Amniotic epithelial cell (primary cell): ENCODE data around the gene S100P.
"Not testable (repeated sequence)": the region's sequence is repeated elsewhere in the genome, so short reads cannot be mapped to it uniquely, and the experiment has no call there.

ENCODE experiments used
- DNase-seq: peaks from one replicate; pipeline ENCODE4 v3.0.0-alpha.2; 2010; ENCODE audit warnings: low read depth

The S100P gene

DNA sequence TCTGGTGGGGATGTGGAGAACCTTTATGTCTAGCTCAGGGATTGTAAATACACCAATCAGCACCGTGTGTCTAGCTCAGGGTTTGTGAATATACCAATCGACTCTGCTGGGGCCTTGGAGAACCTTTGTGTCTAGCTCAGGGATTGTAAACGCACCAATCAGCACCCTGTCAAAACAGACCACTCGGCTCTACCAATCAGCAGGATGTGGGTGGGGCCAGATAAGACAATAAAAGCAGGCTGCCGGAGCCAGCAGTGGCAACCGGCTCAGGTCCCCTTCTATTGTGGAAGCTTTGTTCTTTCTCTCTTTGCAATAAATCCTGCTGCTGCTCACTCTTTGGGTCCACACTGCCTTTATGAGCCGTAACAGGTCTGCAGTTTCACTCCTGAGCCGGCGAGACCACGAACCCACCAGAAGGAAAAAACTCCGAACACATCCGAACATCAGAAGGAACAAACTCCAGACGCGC, 20.5 kb upstream of the S100P start:
- not testable (repeated sequence) for DNase-seq

GRCh38 chr4:6673660-6674499, 19.8 kb upstream of the S100P start:
- DNase-seq: peak; percentile 95

- peak; percentile 52 for DNase-seq
Observed at GRCh38 chr4:6674500-6675149, 19.1 kb upstream of the S100P start.

DNA sequence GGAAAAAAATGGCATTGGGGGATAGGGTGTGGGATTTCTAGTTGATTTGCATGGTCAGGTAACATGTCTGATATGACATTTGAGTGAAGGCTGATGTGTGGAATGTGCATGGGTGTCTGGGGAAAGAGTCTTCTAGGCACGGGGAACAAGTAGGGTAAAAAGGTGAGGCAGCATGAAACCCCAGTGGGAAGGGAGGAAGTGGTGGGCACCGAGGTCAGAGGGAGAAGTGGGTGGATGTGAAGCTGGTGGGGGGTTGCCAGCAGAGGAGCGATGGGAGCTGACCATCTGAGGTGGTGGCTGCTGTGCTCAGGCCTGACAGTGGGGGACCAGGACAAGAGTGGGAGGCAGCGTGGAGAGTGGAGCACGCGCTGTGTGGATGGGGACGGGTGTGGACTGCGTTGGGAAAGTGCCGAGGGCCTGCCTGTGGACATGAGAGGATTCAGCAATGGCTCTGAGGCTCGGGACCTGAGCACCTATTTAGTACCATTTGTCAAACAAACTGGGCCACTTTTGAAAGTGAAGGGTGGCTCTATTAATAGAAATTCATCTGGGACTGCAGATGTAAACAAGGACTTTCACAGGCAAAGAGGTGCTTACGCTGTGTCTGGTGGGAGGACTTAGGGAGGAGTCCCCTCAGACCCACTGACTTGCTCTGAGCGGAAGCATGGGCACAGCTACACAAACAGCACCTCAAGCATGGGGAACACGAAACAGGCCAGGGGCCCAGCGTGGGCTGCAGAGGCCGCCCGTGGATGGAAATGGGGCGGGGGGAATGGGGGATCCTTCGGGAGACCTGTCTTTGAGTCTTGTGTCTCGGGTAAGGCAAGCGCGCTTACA, 16.7 kb upstream of the S100P start:
- DNase-seq: no peak

- DNase-seq: no peak
Observed at GRCh38 chr4:6680372-6681034, 13.2 kb upstream of the S100P start.

GRCh38 chr4:6681191-6681590, 12.5 kb upstream of the S100P start:
- no peak for DNase-seq

DNA sequence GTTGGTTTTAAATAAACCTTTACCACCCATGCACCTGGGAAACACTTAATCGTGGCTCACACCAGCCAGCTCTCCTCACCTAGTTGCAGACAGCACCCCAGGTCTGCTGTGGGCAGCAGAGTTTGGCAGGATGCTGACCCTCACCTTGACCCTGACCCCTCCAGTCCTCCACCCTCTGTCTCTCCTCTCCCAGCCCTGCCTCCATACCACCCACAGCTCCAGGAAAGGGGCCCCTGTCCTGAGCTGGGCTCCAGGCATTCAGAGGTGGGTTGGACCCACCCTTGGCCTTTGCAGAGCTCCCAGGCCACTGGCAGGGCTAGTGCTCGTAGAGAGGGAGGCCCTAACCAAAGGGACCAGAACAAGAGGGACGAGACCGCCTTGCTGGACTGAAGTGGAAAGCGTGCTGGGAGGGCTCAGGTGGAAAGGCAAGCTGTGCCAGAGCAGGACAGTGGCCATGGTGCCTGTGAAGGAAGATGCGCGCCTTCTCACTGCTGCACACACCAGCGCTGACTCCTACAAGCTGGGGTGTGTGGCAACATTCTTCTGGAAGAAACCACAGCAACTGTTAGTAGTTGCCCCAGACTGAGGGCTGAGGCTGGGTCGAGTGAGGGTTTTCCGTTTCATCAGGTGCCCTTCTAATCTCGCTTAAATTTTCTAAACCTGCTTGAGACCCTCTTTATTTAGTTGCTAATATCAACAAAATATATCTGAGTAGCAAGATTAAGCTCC, 10.7 kb upstream of the S100P start:
- peak; percentile 36 for DNase-seq

- DNase-seq: no peak
Observed at GRCh38 chr4:6684656-6685055, 9.0 kb upstream of the S100P start.

GRCh38 chr4:6686104-6686787, 7.4 kb upstream of the S100P start:
- DNase-seq: no peak

- no peak for DNase-seq
Observed at GRCh38 chr4:6687947-6688878, 5.5 kb upstream of the S100P start.

GRCh38 chr4:6688879-6689505, 4.7 kb upstream of the S100P start:
- DNase-seq: peak; percentile 97

GRCh38 chr4:6689506-6689960, 4.1 kb upstream of the S100P start:
- no peak for DNase-seq

- no peak for DNase-seq
Observed at GRCh38 chr4:6692379-6692778, 1.3 kb upstream of the S100P start.

DNA sequence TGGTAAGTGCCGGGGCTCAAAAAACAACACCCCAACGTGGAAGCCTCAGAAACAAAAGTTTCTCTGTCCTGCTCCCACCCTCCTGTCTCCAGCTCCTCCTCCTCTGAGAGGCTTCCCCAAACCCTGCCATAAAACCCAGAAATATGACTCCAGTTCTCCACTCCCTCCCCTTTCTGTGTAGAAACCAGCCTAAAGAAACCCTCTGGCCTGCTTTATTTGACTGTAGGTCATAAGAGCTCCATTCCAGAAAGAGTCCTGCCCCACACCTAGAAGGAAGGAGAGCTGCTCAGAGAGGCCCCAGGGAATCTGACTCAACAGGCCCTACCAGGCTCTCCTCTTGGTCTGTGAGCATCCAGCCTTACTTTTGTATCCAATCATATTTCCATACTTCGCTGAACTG, 872 bp upstream of the S100P start:
- DNase-seq: no peak

DNA sequence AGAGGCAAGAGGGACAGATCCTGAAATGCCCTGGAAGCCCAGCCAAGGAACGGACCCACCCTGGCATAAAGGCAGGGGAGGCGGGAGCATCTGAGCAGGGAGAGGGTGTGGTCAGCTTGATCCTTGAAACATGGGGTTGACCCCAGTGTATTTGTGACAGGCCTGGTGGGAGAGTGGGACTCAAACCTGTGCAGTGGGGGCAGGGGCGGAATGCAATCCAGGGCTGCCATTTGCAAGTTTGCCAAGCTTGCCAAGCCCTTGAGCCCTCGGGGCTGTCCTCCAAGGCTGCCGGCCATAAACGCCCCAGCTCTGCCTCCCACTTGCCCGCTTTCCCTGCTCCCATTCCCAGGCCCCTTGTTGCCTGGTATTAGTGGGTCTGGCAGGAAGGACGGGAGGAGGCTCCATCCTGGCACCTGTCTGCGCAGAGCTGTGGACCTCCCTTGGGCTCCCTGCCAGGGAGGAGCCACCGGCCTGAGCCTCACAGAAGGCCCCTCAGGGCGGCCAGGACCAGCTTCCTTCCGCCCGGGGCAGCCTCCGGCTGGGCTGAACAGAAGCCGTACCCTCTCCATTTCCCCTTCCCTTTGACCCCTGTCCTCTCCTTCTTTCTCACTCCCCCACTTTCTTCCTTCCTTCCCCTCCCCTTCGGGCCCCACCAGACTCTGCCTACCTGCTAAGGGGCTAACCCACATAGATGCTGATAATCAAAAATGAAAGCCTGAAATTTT, 661 bp downstream of the S100P start:
- DNase-seq: no peak

- DNase-seq: no peak
Observed at GRCh38 chr4:6695660-6696610, 2.3 kb downstream of the S100P start.

GRCh38 chr4:6696611-6697010, 2.9 kb downstream of the S100P start:
- DNase-seq: no peak
